Measurements from ENCODE around the gene PCDH18. TPM values are rescaled to one million over a fixed set of nuclear protein-coding genes. Genes with fewer than 3 reads are reported as not detected.

PCDH18 gene
- total RNA-seq, 1 experiment from 2014 or later: 16.6 TPM

DNA sequence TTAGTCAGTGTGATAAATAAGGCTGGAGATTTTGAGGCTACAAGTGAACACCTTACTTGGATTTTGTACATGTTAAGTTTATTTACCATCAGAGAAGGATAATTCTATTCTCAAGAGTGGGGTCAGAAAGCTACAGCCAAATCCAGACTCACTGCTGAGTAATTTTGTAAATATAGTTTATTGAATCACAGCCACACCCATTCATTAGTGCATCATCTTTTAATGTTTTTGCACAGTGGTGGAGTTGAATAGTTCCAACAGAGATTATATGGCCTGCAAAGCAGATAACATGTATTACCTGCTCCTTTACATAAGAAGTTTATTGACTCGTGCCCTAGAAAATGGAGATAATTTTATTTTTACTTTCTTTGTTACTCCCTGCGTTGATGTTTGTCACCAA is 60.4 kb downstream of the PCDH18 start:
- DNase-seq (ENCODE audit: low read depth): peak; percentile 29

DNA sequence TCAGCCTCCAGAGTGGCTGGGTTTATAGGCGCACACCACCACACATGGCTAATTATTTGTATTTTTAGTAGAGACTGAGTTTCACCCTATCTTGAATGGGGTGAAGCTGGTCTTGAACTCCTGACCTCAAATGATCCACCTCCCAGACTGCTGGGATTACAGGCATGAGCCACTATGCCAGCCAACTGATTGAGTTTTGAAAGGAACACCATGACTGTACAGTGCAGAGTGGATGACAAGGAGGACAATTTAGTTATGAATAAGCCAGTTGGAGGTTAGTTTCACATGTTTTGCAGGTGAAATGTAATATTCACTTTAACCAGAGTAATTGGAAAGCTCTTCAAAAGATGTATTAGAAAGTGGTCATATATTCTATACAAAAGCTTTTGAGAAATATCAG is 60.8 kb downstream of the PCDH18 start:
- DNase-seq (ENCODE audit: low read depth): peak; percentile 20

DNA sequence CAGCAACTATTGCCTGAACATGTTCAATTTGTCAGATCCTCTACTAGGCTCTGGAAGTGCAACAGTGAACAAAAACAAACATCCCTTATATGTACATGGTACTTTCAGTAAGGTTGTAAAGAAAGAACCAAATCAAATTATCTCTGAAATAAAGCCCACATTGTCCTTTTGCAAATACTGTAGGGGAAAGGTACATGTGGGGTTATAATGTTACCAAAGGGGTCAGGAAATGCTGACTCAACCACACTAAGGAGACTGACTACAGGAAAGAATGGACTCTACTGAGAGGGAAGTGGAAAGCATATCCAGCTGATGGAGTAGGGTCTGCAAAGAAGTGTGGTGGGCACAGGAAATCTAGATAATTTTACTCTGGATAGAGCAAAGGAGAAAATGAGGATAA is 61.5 kb downstream of the PCDH18 start:
- no peak for DNase-seq (ENCODE audit: low read depth)
